HG03460 (cell line): ENCODE results near the gene NSDHL.
A peak's percentile ranks its signal among the peaks of the same experiment; 100 is the strongest.
"Not testable (repeated sequence)": the region's sequence is repeated elsewhere in the genome, so short reads cannot be mapped to it uniquely, and the experiment has no call there.

ENCODE experiments used
- ATAC-seq: cut with Tn5 transposase; IDR thresholded peaks from one replicate; pipeline ENCODE4 v1.9.1; 2021; ENCODE audit not compliant: unreplicated experiment

The NSDHL gene

DNA sequence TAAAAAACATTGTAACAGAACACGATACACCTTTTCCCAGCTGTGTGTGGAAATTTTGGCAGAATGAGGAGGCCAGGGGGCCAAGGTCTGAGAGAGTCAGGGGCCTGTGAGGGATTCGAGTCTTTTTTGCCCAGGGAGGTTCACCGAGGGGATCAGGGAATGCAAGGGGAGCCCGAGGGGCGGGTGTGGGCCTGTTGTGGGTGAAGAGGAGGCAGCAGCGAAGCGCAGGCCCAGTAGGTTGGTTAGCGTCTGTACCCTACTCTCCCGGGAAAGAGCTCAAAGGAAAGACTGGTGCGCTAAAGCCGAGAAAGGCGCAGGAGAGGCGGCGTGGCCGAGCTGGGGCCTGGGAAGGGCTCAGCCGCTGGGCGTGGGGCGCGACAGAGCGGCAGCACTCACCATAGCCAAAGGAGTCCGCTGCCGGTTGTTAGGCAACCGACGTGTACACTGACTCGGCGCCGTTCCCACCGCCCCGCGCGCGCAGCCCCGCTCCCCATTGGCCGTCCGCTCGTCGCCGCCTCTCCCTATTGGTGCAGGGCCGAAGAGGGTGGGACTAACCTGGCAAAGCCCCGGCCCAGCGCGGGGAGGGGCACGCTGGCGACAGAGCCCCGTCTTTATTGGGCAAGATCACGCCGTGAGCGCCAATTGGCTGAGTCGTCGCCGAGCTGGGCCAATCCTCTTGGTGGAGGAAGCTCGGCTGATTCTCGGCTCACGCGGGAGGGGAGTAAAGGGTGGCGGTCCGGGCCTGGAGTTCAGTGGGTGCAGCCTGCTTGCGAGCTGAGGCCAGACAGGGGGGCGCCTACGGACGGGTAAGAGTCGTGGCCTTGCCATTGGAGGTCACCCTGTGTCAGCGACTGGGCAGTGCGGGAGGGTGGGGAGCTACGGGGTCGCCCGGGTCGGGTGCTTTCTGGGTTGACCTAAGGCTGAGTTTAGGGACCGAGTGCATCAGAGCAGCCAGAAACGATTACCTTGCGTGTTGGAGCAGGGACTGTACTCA, at the start of gene NSDHL, which contains the start of gene CETN2:
Gene NSDHL (plus strand): TSS at position 752 of the 994 bp plus-strand sequence. CDS start 15,262 bp downstream, outside the sequence.
Gene CETN2 (minus strand): TSS at position 446 of the 994 bp plus-strand sequence. CDS start 47 bp downstream, at position 399.
- peak; percentile 98 for ATAC-seq

DNA sequence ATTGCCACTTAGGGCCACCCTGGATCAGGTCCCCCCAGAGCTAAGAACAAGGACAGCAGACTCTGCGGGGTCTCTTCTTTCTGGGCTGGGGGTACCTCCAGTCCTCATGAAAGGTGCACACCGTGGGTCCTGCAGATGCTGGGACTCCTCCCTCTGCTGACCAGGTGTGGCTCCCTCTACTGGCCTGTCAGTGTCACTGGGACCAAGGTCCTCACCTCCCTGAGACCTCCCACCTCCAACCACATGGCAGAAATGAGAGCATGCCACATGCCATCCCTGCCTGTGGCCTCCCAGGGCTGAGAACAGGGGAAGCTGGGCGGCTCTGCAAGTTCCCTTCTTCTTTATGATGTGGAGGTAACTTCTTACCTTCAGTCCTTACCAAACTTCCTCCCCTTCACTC, 43.8 kb upstream of the NSDHL start:
- not testable (repeated sequence) for ATAC-seq

GRCh38 chrX:152798945-152799344, 31.9 kb upstream of the NSDHL start:
- ATAC-seq: no peak

DNA sequence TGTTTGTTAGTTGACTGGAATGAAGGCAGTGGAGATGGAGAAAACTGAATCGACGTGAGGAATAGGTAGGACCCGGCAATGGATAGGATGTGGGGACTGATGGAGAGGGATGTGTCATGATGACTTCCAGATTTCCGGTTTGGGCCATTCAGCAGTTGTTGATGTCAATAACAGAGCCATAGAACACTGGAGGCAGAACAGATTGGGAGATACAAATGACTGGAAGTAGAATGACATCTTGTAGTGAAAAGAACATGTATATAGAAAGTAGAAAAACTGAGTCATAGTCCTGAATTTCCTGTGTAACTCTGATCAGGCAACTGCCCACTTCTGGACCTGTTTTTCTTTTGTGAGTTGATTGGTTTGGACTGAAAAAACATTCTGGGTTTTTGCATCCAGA, 24.8 kb upstream of the NSDHL start:
- no peak for ATAC-seq

GRCh38 chrX:152810403-152810802, 20.5 kb upstream of the NSDHL start:
- ATAC-seq: no peak

DNA sequence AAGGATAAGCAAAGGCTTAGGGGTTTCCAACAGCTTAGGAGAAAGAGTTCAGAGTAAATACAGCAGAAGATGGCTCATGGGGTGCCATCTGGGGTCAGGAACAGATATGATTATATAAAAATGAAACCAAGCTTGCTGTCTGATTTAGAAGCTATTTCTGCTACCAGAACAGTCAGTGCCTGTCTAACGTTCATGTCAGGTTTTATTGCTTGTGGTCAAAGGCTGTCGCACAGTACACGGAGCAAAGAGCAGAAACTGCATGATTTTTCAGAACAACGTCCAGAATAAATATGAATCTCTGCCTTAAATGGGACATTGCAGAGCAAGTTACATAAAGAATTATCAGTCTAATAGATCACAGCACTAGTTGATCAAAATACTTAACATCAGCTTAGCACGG, 17.7 kb upstream of the NSDHL start:
- ATAC-seq: no peak

- ATAC-seq: no peak
Measured at GRCh38 chrX:152814048-152814447, 16.8 kb upstream of the NSDHL start.

DNA sequence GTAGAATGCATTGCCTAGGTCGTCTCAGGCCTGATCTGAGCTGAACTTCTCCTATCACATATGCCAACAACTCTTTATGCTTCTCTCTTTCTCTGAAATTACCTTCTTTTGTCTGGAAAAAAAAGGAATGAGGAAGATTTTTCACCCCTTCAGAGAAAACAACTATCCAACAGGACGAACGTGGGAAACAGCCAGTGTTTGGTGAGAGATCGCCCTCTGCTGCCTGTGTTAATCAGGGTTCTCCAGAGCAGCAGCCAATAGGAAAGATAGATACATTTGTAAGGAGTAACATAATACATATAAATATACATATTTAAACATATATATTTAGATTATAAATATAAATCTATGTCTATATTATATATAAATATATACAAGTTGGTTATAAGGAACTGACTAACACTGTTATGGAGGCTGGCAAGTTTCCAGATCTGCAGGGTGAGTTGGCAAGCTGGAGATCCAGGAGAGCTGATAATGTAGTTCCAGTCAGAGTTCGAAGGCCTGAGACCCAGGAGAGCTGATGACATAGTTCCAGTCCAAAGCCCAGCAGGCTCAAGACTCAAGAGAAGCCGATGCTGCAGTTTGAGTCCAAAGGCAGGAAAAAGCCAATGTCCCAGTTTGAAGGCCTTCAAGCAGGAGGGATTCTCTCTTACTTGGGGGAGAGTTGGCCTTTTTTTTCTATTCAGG, 13.6 kb upstream of the NSDHL start:
- no peak for ATAC-seq

DNA sequence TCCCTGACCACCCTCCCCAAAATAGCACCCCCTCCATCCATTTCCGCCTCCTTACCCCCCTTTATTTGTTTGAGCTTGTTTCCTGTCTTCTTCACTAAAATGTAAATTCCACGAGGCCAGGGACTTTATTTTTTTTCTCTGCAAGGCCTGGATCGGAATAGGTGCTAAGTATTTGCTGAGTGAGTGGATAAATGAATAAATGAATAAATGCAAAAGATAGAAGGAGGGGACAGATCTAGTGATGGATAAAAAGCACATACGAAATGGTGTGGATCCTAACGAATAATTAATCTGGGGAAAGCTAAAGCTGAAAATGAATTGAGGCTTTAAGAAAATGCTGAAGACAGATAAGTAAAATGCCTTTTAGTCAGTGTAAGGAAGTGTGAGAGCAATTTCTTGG, 12.5 kb upstream of the NSDHL start:
- no peak for ATAC-seq

DNA sequence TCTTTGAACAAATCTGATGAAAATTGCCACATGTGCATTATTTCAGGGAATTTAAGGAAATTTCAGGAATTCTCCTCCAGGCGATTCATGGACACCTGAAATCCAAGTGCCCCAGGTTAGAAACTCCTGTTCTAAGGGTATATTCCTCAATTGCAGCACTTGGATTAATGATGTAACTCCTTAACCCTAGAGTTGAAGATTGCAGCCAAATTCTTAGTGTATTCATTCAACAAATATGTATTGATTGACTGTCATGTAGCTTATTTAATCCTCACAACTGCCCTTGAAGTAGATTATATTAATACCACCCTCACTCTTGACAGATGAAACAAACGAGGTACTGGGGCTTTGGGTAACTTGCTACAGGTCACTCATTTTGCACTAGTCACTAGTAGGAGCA, 11.6 kb upstream of the NSDHL start:
- ATAC-seq: no peak

GRCh38 chrX:152819732-152820131, 11.1 kb upstream of the NSDHL start:
- ATAC-seq: no peak

DNA sequence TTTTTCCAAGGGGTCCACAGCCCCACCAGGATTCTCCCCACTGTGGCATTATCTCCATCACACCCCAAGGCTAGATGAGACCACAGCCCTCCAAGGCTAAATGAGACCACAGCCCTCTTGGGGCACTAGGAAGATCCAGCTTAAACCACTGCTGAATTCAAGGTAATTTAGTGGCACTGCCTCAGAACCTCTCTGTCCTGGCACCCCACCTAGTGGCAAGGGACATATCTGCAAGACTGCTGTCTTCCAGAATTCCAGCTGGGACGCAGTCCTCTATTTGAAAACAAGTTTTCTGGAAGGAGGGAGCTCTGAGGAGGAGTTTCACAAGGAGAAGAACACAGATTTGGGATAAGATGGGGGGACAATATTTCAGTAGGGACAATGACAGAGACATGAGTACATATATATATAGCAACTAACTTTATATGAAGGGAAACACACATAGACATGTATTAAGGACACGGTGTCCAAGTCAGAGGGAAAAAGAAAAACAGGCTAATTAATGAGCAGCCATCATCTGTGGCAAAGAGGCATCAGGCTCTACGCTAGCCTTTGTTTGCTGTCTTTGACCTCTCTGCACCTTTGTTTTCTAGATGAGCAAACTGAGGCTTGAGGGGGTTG, 9.6 kb upstream of the NSDHL start:
- no peak for ATAC-seq

GRCh38 chrX:152822383-152823086, 8.3 kb upstream of the NSDHL start:
- no peak for ATAC-seq

GRCh38 chrX:152823657-152824056, 7.2 kb upstream of the NSDHL start:
- ATAC-seq: no peak

DNA sequence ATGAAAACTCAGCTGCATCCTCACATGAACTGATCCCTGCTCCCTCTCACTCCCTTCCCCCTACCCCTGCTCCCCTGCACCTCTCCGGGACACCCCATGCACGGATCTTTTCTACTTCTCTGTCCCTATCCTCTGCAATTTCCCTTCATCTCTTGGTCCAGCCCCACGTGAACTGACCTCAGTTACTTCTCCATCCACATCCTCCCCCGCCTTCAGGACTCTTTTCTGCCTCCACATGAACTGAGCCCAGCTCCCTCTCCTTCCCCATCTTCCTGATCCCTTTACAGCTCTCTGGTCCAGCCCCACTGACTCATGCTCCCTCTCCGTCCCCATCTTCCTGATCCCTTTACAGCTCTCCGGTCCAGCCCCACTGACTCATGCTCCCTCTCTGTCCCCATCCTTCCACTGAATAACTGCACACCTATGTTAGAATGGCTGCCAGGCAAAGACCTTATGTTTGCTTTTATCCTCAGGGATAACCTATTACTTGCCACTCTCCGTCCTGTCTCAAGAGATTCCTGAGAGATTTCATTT, 6.0 kb upstream of the NSDHL start:
- ATAC-seq: no peak

- ATAC-seq: no peak
Measured at GRCh38 chrX:152831391-152831790, 528 bp downstream of the NSDHL start.

GRCh38 chrX:152832520-152832919, 1.7 kb downstream of the NSDHL start:
- ATAC-seq: no peak

- ATAC-seq: no peak
Measured at GRCh38 chrX:152833378-152833777, 2.5 kb downstream of the NSDHL start.

DNA sequence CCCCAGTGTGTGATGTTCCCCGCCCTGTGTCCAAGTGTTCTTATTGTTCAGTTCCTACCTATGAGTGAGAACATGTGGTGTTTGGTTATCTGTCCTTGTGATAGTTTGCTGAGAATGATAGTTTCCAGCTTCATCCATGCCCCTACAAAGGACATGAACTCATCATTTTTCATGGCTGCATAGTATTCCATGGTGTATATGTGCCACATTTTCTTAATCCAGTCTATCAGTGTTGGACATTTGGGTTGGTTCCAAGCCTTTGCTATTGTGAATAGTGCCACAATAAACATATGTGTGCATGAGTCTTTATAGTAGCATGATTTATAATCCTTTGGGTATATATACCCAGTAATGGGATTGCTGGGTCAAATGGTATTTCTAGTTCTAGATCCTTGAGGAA, 4.6 kb downstream of the NSDHL start:
- not testable (repeated sequence) for ATAC-seq

- no peak for ATAC-seq
Measured at GRCh38 chrX:152842772-152843338, 12.0 kb downstream of the NSDHL start.
